Choroid plexus epithelial cell (primary cell): ENCODE measurements around the gene PRPS1.

Experiments
- DNase-seq: peaks from one replicate; pipeline ENCODE4 v3.0.0-alpha.2; 2010; ENCODE audit warnings: low read depth
- H3K4me3 ChIP-seq: 2 replicates; pipeline ENCODE4 v1.5.1; 2011; ENCODE audit warnings: low read depth, mild to moderate bottlenecking, control low read depth, low read length, moderate library complexity
- TF ChIP-seq, protein P1 (sequence below): conservative IDR thresholded peaks from 2 replicates; pipeline ENCODE4 v1.5.1; 2011; ENCODE audit warnings: low read depth, mild to moderate bottlenecking, control low read depth, inconsistent platforms, low read length, moderate library complexity

Gene PRPS1

DNA sequence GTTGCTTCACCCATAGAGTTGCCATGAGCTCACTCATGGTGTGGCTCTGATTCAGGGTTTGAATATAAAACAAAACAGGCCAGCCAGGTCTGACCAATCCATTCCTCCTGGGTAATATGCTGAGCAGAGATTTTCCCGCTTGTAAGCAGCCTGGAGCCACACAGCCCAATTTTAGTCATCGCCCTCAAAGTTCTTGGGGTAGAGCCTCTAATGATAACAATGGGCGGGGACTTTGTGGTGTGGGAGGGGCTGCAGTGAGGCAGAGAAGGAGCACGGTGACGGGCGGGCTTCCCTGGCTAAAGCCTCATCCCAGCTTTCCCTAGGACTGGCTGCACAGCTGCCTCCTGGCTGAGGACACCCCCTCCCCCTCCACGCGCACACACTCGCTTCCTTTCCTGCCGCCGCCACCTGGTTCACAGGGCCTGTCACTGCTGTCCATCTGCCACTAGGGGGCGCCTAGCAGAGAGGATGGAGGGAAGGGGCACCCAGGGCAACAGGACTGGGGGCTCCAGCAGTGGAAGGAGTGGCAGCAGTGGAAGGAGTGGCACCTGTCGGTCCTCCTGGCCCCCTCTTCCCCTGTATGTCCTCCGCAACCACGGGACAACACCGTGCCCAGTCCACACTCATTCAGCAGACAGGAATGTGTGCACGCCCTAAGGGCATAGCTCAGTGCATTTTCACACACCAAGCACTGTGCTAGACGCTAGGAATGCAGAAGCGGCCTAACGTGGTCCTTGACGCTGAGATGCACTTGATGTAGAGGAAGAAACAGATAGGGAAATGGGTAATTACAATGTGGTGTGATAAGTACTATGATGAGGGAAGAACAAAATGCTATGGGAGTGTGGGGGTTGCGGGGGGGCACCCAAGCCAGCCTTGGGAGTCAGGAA, 26.8 kb downstream of the PRPS1 start:
- DNase-seq: peak; percentile 76
- peak overlapping the region; percentile 32 for H3K4me3 ChIP-seq
- TF ChIP-seq, protein P1, sequence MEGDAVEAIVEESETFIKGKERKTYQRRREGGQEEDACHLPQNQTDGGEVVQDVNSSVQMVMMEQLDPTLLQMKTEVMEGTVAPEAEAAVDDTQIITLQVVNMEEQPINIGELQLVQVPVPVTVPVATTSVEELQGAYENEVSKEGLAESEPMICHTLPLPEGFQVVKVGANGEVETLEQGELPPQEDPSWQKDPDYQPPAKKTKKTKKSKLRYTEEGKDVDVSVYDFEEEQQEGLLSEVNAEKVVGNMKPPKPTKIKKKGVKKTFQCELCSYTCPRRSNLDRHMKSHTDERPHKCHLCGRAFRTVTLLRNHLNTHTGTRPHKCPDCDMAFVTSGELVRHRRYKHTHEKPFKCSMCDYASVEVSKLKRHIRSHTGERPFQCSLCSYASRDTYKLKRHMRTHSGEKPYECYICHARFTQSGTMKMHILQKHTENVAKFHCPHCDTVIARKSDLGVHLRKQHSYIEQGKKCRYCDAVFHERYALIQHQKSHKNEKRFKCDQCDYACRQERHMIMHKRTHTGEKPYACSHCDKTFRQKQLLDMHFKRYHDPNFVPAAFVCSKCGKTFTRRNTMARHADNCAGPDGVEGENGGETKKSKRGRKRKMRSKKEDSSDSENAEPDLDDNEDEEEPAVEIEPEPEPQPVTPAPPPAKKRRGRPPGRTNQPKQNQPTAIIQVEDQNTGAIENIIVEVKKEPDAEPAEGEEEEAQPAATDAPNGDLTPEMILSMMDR: peak; percentile 75

GRCh38 chrX:107656978-107657377, 28.7 kb downstream of the PRPS1 start:
- no peak for DNase-seq
- TF ChIP-seq, protein P1: no peak
- H3K4me3 ChIP-seq: no peak overlapping the region

- DNase-seq: no peak
- TF ChIP-seq, protein P1: no peak
- no peak overlapping the region for H3K4me3 ChIP-seq
Measured at GRCh38 chrX:107658660-107659059, 30.4 kb downstream of the PRPS1 start.

GRCh38 chrX:107659286-107659685, 31.0 kb downstream of the PRPS1 start:
- no peak for DNase-seq
- TF ChIP-seq, protein P1: no peak
- H3K4me3 ChIP-seq: no peak overlapping the region

- H3K4me3 ChIP-seq: no peak overlapping the region
- peak; percentile 78 for DNase-seq
- TF ChIP-seq, protein P1: peak; percentile 77
Measured at GRCh38 chrX:107659768-107660167, 31.5 kb downstream of the PRPS1 start.

DNA sequence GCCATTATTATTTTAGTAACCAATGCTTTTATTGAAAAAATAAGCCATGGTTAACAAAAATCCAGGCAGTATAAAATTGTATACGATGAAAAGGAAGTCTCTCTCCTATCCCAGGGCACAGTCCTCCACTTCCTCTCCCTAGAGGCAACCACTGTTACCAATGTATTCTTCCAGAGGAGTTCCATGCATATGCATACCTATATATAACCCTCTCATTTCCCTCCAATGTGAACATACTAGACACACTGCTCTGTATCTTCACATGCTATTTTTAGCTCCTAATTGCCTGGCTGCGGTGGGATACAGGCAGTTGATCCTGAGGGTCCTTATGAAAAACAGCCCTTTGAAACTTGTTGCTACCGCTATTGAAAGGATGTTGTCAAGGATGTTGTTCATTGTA, 33.8 kb downstream of the PRPS1 start:
- TF ChIP-seq, protein P1: no peak

GRCh38 chrX:107662824-107663223, 34.5 kb downstream of the PRPS1 start:
- TF ChIP-seq, protein P1: no peak
- no peak for DNase-seq

More for the DNA sequence above, 33.8 kb downstream of the PRPS1 start:
- no peak for DNase-seq
- H3K4me3 ChIP-seq: no peak overlapping the region

More at GRCh38 chrX:107662824-107663223, 34.5 kb downstream of the PRPS1 start:
- no peak overlapping the region for H3K4me3 ChIP-seq
